ENCODE measurements around the gene ST3GAL3. TPM values are rescaled to one million over a fixed set of nuclear protein-coding genes. Genes with fewer than 3 reads are reported as not detected.

The ST3GAL3 gene
- polyA plus RNA-seq, 1 of the 3 experiments (the other 2 are of a cell fraction): 20.6 TPM

DNA sequence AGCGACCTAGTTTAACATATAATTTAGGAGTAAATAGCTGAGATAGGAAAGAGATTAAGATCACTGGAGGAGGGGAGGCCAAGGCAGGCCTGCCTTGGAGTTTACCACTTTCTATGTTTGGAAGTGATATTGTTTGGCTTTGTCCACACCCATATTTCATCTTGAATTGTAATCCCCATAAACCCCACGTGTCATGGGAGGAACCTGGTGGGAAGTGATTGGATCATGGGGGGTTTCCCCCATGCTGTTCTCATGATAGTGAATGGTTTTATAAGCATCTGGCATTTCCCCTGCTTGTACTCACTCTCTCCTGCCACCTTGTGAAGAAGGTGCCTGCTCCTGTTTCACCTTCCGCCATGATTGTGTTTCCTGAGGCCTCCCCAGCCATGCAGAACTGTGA lies 168.0 kb downstream of the ST3GAL3 start:
- H3K27ac ChIP-seq (ENCODE audit: low read depth in 2 of 2, low read length in 1 of 2): no peak overlapping the region
- peaks cover 22% of the 10 kb centered on the region for H4K20me1 ChIP-seq (ENCODE audit: insufficient read depth)
- DNase-seq: no peak
- no peak for TF ChIP-seq ELF1 (IDR thresholded peaks at IDR 0.05)
- no peak for TF ChIP-seq IRF3 (IDR thresholded peaks at IDR 0.05; ENCODE audit: low read depth, low read length)
- no peak for TF ChIP-seq RXRA (IDR thresholded peaks at IDR 0.05; ENCODE audit: borderline replicate concordance, low read depth)
- TF ChIP-seq SMC3 (IDR thresholded peaks at IDR 0.05; ENCODE audit: low read depth, low read length): no peak
- no peak for TF ChIP-seq TEAD4 (IDR thresholded peaks at IDR 0.05; ENCODE audit: borderline replicate concordance, insufficient read depth)
- TF ChIP-seq POLR2AphosphoS5 (IDR thresholded peaks at IDR 0.05; ENCODE audit: low read depth, low read length): no peak
- TF ChIP-seq GATA2 (CRISPR knock-in tag; IDR thresholded peaks at IDR 0.05): no peak
- no peak for TF ChIP-seq CHD2 (IDR thresholded peaks at IDR 0.05; ENCODE audit: low read length, partially characterized antibody)
- TF ChIP-seq MXI1 (IDR thresholded peaks at IDR 0.05; ENCODE audit: low read depth, low read length): no peak
- no peak for TF ChIP-seq EZH2phosphoT487 (IDR thresholded peaks at IDR 0.05; ENCODE audit: borderline replicate concordance, low read depth)
- TF ChIP-seq NRF1 (IDR thresholded peaks at IDR 0.05; ENCODE audit: low read depth, low read length): no peak
- no peak for TF ChIP-seq RFX5 (IDR thresholded peaks at IDR 0.05; ENCODE audit: low read length)
- TF ChIP-seq TCF12 (IDR thresholded peaks at IDR 0.05): no peak
- TF ChIP-seq RCOR1 (IDR thresholded peaks at IDR 0.05; ENCODE audit: low read length): no peak
- TF ChIP-seq YY1 (IDR thresholded peaks at IDR 0.05; ENCODE audit: low read depth): no peak
- no peaks in the 10 kb centered on the region for H3K27me3 ChIP-seq (ENCODE audit: insufficient read depth)
- H3K4me2 ChIP-seq: no peak overlapping the region
- H3K4me1 ChIP-seq (ENCODE audit: control insufficient read depth in 1 of 2, insufficient read depth in 2 of 2, low read depth in 1 of 2, low read length in 1 of 2): peaks cover 0 to 15% of the 10 kb centered on the region in 2 experiments; a peak in 1 of 4 replicates
- no peaks in the 10 kb centered on the region for H3K79me2 ChIP-seq (ENCODE audit: insufficient read depth)
- no peaks in the 10 kb centered on the region for H3K9me2 ChIP-seq
- 82% methylated on average over 3 of the region's 3 CpGs for WGBS (ENCODE audit: low lambda C conversion rate)
- peaks cover 10% of the 10 kb centered on the region for H3F3A ChIP-seq (replicated peaks; ENCODE audit: insufficient read depth)
- ChIA-PET CTCF (interaction anchor here (0.9 to 3.9 kb wide), 4 partner anchors 12 to 112 kb away, joined by 3 to 12 read pairs (median 5); no protein-coding TSS in a partner anchor), POLR2A (no interaction called here)
- no peaks in the 10 kb centered on the region for H3K9me3 ChIP-seq
- H3K9ac ChIP-seq: no peak overlapping the region
- H2AFZ ChIP-seq (ENCODE audit: low read depth): no peak overlapping the region
- no peak overlapping the region for H3K4me3 ChIP-seq (ENCODE audit: low read depth in 2 of 2, low read length in 1 of 2)
- no peaks in the 10 kb centered on the region for H3K36me3 ChIP-seq (replicated peaks in 1 of 2; ENCODE audit: control insufficient read depth in 1 of 2, insufficient read depth in 2 of 2, low read length in 1 of 2)

- WGBS (ENCODE audit: low lambda C conversion rate): 90% methylated on average over 2 of the region's 2 CpGs
- no peak overlapping the region for H3K27ac ChIP-seq (ENCODE audit: low read depth in 2 of 2, low read length in 1 of 2)
These were observed 169.8 kb downstream of the ST3GAL3 start for GRCh38 chr1:43877101-43877500.

More at GRCh38 chr1:43877101-43877500, 169.8 kb downstream of the ST3GAL3 start:
- H3K79me2 ChIP-seq (ENCODE audit: insufficient read depth): no peaks in the 10 kb centered on the region
- no peak for DNase-seq
- peaks cover 10% of the 10 kb centered on the region for H3F3A ChIP-seq (replicated peaks; ENCODE audit: insufficient read depth)
- H3K36me3 ChIP-seq (replicated peaks in 1 of 2; ENCODE audit: control insufficient read depth in 1 of 2, insufficient read depth in 2 of 2, low read length in 1 of 2): no peaks in the 10 kb centered on the region
- POLR2A ChIA-PET: no interaction called here
- no peak overlapping the region for H3K9ac ChIP-seq
- no peak overlapping the region for H3K4me3 ChIP-seq (ENCODE audit: low read depth in 2 of 2, low read length in 1 of 2)
- H2AFZ ChIP-seq (ENCODE audit: low read depth): no peak overlapping the region
- no peaks in the 10 kb centered on the region for H3K27me3 ChIP-seq (ENCODE audit: insufficient read depth)
- H4K20me1 ChIP-seq (ENCODE audit: insufficient read depth): peaks cover 26% of the 10 kb centered on the region
- CTCF ChIA-PET: interaction anchor here (2.6 to 3.9 kb wide), 2 partner anchors 58 to 112 kb away, joined by 7 to 12 read pairs; no protein-coding TSS in a partner anchor
- H3K4me2 ChIP-seq: no peak overlapping the region
- H3K9me3 ChIP-seq: no peaks in the 10 kb centered on the region
- TF ChIP-seq POLR2AphosphoS5 (IDR thresholded peaks at IDR 0.05; ENCODE audit: low read depth, low read length): no peak
- no peak for TF ChIP-seq TCF12 (IDR thresholded peaks at IDR 0.05)
- no peak for TF ChIP-seq CTCF (IDR thresholded peaks at IDR 0.05)
- no peak for TF ChIP-seq RCOR1 (IDR thresholded peaks at IDR 0.05; ENCODE audit: low read length)
- no peak for TF ChIP-seq FOXM1 (IDR thresholded peaks at IDR 0.05; ENCODE audit: low read depth)
- no peak for TF ChIP-seq ZBTB33 (IDR thresholded peaks at IDR 0.05; ENCODE audit: borderline replicate concordance, low read depth)
- no peak for TF ChIP-seq FOXJ3 (CRISPR knock-in tag; IDR thresholded peaks at IDR 0.05)
- no peak for TF ChIP-seq TAF1 (IDR thresholded peaks at IDR 0.05; ENCODE audit: borderline replicate concordance, low read depth, low read length)
- H3K9me2 ChIP-seq: no peaks in the 10 kb centered on the region
- H3K4me1 ChIP-seq (ENCODE audit: control insufficient read depth in 1 of 2, insufficient read depth in 2 of 2, low read depth in 1 of 2, low read length in 1 of 2): peaks cover 3 to 15% of the 10 kb centered on the region in 2 experiments; a peak in 2 of 4 replicates

All from SK-N-SH (cell line).